AG08395 (cell line): ENCODE measurements around the gene KRTAP19-7.

Source experiments
- DNase-seq: peaks from one replicate; pipeline ENCODE4 v3.0.0; 2012; ENCODE audit warnings: mixed read lengths, low spot score

The KRTAP19-7 gene

GRCh38 chr21:30561264-30561895 lies at the start of gene KRTAP19-7:
KRTAP19-7 (minus strand) TSS chr21:30561314; CDS start chr21:30561289, 25 bp downstream.
- no peak for DNase-seq

GRCh38 chr21:30605968-30606367 lies 44.9 kb upstream of the KRTAP19-7 start:
- DNase-seq, result no peak

GRCh38 chr21:30600787-30601186 lies 39.7 kb upstream of the KRTAP19-7 start, which contains the start of gene KRTAP22-1:
KRTAP22-1 (plus strand) TSS chr21:30601087.
- DNase-seq, result no peak

- DNase-seq, result no peak
Measured at GRCh38 chr21:30598802-30599201, 37.7 kb upstream of the KRTAP19-7 start, which contains the start of gene KRTAP6-2. KRTAP6-2 (minus strand) TSS chr21:30598902; CDS start chr21:30598874, 28 bp downstream.

GRCh38 chr21:30592140-30592539 lies 31.0 kb upstream of the KRTAP19-7 start, which contains the start of gene KRTAP6-3:
KRTAP6-3 (plus strand) TSS chr21:30592440; CDS start chr21:30592446, 6 bp downstream.
- DNase-seq, result no peak

- no peak for DNase-seq
Measured at GRCh38 chr21:30590297-30590696, 29.2 kb upstream of the KRTAP19-7 start, which contains the start of gene KRTAP22-2. KRTAP22-2 (minus strand) TSS chr21:30590397.

GRCh38 chr21:30582870-30583269 lies 21.8 kb upstream of the KRTAP19-7 start:
- DNase-seq, result no peak

GRCh38 chr21:30580132-30580531 lies 19.0 kb upstream of the KRTAP19-7 start:
- no peak for DNase-seq

GRCh38 chr21:30579346-30579745 lies 18.2 kb upstream of the KRTAP19-7 start:
- DNase-seq, result no peak

GRCh38 chr21:30577766-30578165 lies 16.7 kb upstream of the KRTAP19-7 start:
- no peak for DNase-seq

GRCh38 chr21:30567617-30568016 lies 6.5 kb upstream of the KRTAP19-7 start:
- DNase-seq, result no peak

- DNase-seq, result no peak
Measured at GRCh38 chr21:30563630-30564029, 2.5 kb upstream of the KRTAP19-7 start.

- no peak for DNase-seq
Measured at GRCh38 chr21:30563072-30563471, 2.0 kb upstream of the KRTAP19-7 start.

GRCh38 chr21:30561957-30562356 lies 843 bp upstream of the KRTAP19-7 start:
- DNase-seq, result no peak

GRCh38 chr21:30555095-30555494 lies 6.0 kb downstream of the KRTAP19-7 start:
- no peak for DNase-seq

- DNase-seq, result no peak
Measured at GRCh38 chr21:30552782-30553181, 8.3 kb downstream of the KRTAP19-7 start.

- no peak for DNase-seq
Measured at GRCh38 chr21:30541764-30542163, 19.4 kb downstream of the KRTAP19-7 start, which contains the start of gene KRTAP19-6. KRTAP19-6 (minus strand) TSS chr21:30541864; CDS start chr21:30541833, 31 bp downstream.

- no peak for DNase-seq
Measured at GRCh38 chr21:30518876-30519275, 42.2 kb downstream of the KRTAP19-7 start.

GRCh38 chr21:30515681-30516080 lies 45.4 kb downstream of the KRTAP19-7 start:
- no peak for DNase-seq
